GM03348 (cell line): Measurements from ENCODE around the gene KCNIP3.

Experiments
- DNase-seq: peaks from one replicate; pipeline ENCODE4 v3.0.0; 2012; ENCODE audit warnings: low spot score

The KCNIP3 gene

DNA sequence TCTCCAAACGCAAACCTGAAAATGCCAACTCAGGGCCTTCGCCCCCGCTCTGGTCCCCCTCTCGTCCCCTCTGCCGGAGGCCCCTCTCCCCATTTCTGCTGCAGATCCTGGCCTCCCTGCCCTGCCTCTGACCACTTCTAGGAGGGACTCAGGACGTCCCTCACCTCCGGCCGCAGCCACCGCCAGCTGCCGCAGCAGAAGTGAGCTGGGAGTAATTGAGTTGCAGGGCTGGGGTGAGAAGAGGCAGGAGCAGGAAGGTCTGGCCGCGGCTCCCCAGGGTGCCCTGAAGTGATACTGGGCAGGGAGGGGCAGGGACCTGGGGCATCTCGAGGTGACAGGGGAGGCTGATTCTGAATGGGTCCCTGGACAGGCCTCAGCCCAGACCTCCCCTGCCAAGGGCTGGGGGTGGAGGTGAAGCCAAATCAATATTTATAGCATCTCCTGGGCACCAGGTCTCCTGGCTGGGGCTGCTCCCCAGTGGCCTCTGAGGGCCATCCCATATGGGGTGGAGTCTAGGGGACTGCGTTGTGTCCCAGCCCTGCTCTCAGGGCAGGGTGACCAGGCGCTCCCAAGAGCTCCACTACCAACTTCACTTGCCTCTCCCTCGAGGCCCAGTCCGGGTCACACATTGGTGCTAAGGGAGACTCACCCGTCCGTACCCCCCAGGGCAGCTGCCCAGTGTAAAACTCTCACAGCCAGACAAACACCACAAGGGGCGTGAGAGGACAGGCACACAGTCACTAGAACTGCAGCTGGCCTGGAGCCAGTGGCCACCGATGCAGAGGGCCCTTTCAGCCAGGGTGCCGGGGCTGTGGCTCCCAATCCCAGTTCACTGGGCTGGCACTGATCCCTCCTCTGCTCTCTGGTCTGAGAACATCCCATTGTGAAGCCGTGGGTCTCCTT is 33.0 kb downstream of the KCNIP3 start:
- DNase-seq: no peak

DNA sequence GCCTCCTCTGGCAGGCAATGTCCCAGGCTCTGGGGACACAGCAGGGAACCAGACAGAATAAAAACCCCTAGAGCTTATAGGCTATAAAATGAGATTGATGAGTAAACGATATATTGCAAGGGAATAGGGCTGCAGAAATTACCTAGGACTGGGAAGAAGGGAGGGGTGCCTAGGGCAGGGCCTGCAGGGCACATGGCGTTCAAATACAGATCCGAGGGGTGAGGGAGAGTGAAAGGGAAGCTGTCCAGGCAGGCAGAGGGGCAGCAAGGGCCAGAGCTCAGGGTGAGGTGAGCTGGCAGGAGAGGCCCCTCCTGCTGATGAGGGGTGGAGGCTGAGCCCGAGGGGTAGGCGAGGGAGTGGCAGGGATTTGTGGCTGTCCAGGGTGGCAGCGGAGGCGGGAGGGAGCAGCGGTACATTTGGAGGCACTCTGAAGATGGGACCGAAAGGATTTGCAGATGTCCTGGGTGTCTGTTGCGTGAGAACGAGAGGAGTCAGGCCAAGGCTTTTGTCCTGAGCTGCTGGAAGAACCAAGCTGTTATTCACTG is 33.7 kb downstream of the KCNIP3 start:
- no peak for DNase-seq

DNA sequence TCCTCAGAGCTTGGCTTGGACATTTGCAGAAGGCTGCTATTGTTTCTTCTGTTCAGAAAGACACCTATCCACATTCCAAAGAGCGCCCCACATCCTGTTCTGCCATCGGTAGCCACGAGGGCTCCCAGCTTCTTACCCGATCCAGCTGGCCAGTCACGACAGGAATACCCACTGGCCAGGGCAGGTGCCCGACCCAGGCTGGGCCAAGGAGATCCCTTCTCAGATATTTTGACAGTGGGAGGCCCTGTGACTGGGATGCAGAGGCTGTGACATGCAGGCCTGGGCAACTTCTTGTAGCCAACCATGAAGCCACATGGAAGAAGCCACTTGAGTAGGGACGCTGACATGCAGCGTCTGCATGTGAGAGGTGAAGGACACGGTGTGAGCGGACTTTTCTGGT is 34.5 kb downstream of the KCNIP3 start:
- no peak for DNase-seq

DNA sequence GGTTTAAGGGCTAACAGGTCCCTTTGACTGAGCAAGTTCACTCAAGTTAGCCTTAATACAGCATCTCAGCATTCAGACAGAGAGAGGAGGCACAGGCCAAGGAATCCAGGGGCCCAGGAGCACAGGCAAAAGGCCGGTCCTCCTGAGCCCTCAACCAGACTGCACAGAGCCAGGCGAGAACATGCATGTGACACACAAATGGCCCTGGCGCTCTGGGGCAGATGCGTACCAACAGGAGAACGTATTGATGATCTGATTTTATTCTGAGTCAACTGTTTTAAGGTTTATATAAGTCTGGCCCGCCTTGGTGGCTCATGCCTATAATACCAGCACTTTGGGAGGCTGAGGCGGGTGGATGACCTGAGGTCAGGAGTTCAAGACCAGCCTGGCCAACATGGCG is 34.9 kb downstream of the KCNIP3 start:
- no peak for DNase-seq

DNA sequence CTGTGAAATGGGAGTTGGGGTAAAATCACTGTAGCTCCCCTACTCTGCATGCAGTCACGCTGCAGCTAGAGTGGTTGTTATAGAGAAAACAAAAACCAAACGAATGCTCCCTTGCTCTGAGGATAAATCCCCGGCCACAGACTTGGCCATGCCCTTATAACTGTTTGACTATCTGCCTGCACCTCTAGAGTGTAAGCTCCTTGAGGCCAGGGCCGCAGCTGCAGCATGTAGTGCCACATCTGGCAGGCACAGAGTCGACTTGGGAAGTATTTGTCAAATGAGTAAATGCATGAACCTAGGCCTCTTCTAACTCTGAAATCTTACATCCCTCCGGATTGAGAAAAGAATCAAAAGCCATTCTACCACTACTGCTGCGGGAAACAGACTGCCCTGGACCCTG is 35.9 kb downstream of the KCNIP3 start:
- no peak for DNase-seq

DNA sequence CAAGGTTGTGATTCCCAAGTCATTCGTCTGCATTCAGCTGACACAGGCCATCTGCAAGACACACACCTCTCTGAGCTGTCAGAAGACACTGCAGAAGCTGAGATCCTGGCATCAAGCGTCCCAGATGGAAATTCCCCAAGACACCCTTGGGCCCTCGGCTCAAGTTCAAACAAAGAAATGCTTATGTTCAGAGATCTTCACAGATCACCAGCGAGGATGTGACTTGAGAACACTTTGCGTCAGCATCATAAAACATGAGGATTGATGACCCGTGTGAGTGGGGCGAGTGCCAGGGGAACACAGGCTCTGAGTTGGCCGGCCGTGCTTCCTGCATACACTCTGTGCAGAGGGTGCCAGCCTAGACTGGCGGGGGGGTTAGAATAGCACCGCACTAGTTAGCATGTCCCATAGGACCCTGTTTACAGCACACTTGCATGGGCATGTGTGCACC is 36.8 kb downstream of the KCNIP3 start:
- DNase-seq: peak; percentile 69

DNA sequence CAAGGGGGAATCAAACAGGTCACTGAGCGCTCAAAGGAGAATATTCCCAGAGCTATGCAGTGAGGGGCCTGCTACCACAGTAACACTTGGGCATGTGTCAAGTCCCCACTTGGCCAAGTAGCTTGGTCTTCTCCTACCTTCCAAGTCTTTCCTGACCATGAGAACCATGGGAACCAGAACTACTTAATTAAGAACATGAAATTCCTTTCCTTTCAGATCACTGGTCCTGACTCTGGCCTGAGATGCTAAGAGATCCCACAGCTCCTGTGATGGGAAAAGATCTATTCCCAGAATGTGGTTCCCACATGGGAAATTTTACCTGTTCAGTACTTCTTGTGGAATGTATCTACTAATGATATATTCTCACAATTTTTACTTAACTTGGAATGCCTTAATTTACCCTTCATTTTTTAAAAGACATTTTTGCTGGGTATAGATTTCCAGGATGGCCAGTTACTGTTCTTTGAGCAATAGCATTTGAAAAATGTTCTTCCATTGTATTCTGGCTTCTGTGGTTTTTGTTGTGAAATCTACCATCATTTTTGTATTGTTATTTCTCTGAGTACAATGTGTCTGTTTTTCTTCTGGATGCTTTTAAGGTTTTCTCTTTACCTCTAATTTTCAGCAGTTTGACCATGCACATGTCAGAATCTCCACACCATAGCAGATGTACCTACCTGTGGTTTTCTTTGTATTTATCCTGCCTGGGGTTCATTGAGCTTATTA is 37.9 kb downstream of the KCNIP3 start:
- no peak for DNase-seq

DNA sequence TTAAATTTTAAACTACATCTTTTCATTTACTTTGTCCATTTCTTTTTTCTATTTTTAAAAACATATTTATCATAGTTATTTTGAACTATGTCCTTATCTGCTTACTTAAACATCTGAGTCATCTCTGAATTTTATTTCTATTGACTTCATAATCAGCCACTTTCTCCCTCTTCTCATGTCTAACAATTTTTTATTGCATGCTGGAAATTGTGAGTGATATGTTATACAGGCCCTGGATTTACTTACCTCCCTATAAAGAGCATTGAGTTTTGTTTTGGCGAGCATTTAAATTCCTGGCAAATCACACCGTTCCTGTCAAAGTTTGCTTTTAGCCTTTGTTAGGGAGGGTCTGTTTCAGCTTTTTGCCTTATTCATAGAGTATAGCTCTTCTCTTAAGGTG is 39.3 kb downstream of the KCNIP3 start:
- DNase-seq: no peak

DNA sequence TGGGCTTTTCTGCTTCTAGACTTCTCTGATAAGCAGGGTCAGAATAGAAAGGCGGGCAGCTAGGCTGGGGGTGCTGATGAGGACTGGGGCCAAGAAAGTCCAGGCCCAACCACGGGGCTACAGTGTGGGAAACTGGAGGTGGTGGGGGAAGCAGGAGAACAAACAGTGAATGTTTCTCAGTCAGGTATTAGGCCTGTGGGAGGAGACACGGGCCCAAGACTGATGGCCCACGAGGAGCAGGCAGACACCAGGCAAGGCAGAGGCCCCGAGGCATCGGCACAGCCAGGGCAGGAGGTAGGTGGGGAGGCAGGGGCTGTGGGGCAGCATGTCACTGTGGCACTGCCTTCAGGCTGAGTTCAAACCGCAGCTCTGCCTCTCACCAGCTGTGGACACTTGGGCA is 40.7 kb downstream of the KCNIP3 start:
- DNase-seq: no peak

DNA sequence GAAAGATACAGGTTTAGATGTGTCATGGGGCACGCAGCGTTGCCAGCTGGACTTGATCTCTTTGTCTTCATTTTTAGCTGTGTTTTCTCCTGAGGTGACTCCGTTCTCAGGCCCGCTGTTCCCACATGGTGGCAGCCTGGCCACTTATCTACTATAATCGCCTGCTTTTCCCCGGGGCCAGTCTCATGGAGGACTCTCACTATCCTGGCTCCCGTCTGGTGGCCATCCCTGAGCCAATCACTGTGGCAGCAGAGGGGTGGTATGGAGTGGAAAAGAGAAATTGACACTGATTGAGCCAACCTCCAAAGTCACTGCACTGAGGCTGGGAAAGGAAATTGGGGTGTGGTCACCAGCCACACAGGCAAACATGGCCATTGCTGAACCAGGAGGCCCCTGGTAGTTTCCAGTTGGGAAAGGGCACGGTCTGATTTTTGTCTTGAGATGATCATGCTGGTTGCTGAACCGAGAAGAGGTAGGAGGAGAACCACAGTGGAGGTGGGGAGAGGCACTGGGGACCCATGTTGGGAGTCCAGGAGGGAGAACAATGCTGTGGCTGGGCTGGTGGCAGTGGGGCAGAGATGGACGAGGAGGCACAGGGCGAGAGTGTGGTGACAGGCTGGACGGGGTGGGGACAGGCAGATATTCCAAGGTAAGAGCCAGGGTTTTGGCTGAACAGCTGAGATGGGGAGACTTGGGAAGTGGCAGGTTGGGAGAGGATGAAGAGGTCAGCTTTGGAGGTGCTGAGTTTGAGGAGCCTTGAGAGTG is 45.6 kb downstream of the KCNIP3 start:
- no peak for DNase-seq

DNA sequence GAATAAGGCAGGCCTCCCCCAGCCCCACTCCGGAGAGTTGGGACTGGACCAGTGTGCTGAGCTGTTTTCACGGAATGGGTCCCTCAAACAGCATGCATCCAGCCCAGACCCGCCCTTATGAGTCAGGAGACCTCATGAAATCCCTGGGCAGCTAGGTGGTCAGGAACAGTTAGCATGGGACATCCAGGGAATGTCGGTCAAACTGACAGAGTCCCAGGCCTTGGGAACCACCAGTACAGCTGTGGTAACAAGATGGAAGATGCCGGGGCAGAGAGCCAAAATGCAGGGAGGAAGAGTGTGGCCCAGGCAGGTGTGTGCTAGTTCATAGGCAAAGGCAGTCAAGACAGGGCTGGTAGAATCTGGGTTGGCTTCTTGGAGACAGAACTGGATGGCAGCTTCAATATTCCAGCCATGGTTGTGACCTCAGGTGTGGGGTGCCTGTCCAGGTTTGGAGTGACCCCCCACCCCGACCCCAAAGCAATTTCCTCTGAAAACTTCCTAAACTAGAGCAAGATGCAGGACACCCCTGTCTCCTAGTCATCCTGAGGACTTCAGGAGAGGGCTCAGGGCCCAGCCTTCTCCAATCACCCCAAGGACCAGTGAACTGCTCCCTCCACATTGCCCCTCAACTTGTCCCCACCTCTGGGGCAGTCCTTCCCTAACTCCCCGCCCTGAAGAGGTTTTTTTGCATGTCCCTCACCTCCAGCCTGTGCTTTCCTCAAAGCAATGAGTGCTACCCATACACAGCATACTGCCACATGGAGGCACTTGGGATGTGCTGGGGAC is 46.5 kb downstream of the KCNIP3 start:
- DNase-seq: no peak

DNA sequence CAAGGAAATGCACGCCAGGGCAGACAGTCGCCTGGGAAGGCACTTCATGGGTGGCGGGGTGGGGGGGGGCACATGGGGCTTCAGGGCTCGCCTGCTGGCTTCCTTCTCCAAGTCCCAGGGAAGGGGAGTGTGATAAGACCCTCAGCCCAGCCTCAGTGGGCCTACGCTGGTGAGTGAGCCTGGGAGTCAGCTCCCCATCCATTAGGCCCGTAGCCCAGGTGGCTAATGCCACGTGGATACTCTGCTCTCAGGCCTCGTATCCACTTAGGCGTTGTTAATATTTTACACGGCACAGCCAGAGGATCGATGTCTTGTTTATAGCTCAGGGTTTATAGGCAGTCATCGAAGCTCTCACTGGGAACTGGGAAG is 47.1 kb downstream of the KCNIP3 start:
- DNase-seq: no peak

DNA sequence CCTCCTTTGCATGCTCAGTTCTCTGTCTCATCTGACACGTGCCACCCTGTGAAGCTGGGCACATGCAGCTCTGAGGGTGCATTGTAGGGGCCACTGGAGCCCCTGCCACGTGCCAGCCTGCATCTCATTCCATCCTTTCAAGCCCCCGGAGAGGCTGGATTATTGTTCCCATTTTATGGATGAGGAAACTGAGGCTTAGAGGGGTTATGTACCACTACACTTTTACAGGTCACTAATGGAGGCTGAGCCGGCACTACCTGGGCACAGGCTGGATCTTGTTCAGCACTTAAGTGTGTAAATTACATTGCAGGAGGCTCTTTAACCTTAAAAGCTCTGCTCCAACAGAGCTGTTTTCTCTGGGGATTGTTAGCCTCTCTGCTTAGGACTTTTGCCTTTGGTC is 47.5 kb downstream of the KCNIP3 start:
- no peak for DNase-seq

DNA sequence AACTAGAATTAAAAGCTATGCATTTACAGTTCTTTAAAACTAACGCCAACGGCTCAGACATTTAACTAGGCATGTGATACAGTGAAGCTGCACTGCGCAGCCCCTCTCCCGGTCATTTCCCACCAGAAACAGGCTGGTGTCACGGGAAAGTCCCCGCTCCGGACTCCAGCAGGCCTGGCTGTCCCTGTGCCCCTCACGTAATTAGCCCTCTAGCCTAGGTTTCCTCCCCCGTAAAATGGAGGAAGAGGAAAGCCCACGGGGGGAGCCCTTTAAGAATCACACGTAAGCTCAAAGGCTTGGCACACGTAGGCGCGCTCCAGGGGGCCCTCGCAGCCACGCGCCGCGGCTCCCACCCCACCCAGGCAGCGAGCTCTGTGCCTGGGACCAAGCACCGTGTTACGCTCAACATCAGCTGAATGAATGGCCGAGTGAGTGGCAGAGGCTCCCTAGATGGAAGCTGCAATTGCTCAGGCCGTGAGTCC is 48.0 kb downstream of the KCNIP3 start:
- no peak for DNase-seq

DNA sequence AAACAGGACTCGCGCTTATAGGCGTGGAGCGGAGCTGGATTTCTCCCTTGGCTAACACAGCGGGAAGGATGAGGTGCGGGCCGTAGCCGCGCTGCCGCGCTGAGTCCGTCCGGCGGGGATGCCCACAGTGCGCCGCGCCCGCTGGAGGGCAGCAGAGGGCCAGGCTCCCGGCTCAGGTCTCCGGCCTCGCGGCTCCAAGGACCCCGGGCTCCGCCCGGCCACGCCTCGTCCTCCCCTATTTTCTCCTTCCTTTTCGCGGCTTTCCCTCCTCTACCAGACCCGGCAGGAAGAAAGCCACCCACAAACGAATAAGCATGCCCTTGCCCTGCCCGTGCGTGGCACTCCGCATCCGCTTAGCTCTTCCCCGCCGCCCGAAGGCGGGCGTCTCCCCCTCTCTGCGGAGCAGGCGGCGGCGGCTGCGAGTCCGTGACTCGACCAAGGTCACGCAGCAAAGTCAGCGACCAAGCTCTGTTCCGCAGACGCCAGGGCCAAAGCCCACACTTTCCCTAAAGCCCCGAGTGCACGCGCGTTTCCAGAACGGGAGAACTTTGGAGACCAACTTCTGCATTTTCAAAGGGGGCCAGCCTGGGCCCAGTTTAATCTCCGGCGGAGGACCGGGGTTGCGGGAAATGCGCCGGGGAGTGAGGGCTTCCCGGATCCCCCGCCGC is 48.5 kb downstream of the KCNIP3 start:
- DNase-seq: peak; percentile 97

DNA sequence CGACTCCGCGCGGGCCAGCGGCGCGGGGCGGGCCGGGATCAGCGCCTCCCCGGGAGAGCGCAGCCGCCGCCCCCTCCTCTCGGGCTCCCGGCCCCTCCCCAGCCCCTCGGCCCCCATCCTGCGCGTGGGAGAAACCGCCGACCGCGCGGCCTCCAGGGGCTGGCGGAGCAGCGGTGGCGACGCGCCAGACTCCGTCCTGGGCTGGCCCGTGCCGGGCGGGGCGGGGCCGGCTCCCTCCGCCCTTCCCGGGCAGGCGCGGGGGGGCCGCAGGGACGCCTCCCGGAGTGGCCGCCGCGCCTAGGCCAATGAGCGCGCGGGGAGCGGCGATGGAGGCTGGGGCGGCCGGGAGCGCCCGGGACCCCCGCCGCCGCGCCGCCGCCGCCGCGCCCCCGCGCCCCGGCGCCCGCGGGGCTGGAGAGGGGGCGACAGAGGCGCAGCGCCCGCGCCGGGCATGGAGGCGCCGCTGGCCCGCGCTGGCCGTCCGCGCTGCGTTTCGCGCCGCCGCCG is 49.1 kb downstream of the KCNIP3 start:
- DNase-seq: peak; percentile 95

DNA sequence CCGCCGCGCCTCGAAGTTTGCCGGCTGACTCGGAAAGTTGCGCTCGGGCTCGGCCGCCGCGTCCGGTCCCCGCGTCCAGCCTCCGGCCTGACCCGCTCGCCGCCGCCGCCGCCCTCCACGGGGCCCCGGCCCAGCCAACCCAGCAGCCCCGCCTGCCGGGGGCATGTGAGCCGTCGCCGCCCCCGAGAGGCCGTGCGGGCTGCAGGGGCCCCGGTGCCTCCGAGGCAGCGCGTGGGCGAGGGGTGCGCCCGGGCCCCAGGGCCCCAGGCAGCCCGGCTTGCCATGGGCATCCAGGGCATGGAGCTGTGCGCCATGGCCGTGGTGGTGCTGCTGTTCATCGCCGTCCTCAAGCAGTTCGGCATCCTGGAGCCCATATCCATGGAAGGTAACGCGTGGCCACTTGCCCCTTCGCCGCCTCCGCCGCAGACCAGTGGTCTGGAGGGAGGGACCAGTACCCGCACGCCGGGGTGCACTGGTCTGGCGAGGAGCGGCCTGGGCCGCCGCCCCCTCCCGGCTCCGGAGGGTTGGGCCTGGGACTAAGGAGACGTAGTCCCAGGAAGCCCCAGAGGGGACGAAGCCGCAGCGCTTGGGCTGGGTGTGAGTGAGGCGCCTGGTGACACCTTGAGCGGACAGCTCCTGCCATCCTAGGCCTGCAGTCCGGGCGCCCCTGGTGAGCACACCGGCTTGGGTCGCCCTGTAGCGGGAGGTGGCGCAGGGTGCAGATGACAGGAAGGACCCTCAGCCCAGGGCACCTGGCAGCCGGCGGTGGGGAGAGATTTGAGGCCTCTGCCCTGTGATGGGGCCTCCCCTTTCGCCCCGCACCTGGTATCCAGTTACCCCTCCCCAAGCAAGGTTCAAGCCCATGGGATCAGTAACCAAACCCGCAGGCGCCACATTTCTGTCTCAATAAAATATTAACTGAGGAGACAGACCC is 49.9 kb downstream of the KCNIP3 start:
- DNase-seq: peak; percentile 77

DNA sequence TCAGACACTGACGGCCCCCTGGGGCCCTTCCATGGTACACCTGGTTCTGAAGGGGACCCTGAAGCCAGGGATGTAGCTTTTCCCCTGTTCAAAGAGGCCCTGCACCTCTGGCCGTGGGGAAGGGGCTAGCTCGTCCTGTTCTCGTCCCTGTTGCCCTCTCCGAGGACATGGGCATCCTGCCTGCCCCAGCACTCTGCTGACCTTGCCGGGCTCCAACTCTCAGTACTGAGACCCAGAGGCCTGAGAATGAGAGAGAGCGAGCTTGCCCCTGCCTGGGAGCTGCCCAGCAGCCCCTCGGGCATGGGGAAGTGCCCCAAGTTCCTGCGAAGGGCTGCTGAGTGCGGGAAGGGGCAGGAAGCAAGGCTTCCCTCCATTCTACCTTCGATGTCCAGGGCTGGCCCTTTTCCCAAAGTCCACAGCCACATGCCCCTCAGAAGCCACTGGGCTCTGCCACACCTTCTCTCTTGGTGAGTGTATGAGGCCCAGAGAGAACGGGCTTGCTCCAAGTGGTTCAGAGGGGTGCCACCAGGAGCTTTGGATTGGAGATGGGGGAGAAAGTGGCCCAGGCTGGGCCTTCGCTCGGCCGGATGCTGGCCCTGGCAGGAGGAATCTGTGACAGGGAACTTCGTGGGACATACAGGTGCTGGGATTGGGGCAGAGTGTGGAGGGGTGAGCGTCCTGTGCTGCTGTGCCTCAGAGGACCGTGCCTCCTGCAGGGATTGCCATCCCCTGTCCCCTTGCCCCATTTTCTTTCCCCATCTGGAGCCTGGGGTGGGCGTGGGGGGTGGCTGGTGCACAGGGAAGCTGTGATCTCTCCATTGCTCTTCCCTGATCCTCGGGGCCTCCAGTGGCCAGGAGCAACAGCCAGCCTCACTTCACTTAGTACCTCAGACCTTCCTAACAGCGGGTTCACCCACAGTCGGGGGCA is 50.8 kb downstream of the KCNIP3 start:
- no peak for DNase-seq
